HCT116 (cell line): ENCODE data around the gene SRGAP1. TPM values are rescaled to one million over a fixed set of nuclear protein-coding genes. Genes with fewer than 3 reads are reported as not detected.

ENCODE experiments used
- ATAC-seq: fragments of 200-7000 bp; cut with Tn5 transposase; 2 replicates; pipeline ENCODE4 v1.9.1; 2020; ENCODE audit warnings: mild to moderate bottlenecking, moderate library complexity
- BruUV-seq: library from RNA; stranded (reverse); fragments of 400-500 nt; replicated peaks from 2 replicates; lab custom pipeline; 2021; lab: Mats Ljungman, UMichigan
- CTCF ChIA-PET: fragments of 300-600 bp; sonication (Branson Sonifier 250); formaldehyde crosslinking; loops from one replicate; lab custom pipeline; 2021; ENCODE audit warnings: antibody characterized with exemption; lab: Charles Lee
- POLR2A ChIA-PET: fragments of 300-600, 350-600 bp; sonication (Branson Sonifier 250); formaldehyde crosslinking; loops from one replicate; lab custom pipeline; 2021; ENCODE audit warnings: antibody characterized with exemption; lab: Charles Lee
- RAD21 ChIA-PET, 2 experiments: fragments of 300-600 bp; sonication (Branson Sonifier 250); formaldehyde crosslinking; loops; one replicate each; lab custom pipeline; 2023; ENCODE audit warnings: low total read pairs in 2 of 2; ENCODE audit not compliant: uncharacterized antibody in 2 of 2, unreplicated experiment in 2 of 2, low non-redundant PET in 1 of 2; lab: Charles Lee
- DNase-seq: peaks from one replicate; pipeline ENCODE4 v3.0.0-alpha.2; 2010; ENCODE audit warnings: low read depth, low spot score
- H2AFZ ChIP-seq: fragments of 200-600 bp; shearing (Covaris generic), sonication (generic); 2 replicates; pipeline ENCODE4 v1.6.1; 2017; ENCODE audit warnings: low read depth, mixed run types, mixed read lengths, antibody characterized with exemption, low read length; ENCODE audit not compliant: poor library complexity, severe bottlenecking
- H3K27ac ChIP-seq: 2 replicates; pipeline ENCODE4 v1.5.1; 2012; ENCODE audit warnings: low read depth, low read length
- H3K27me3 ChIP-seq: fragments of 200-600 bp; sonication (generic); 2 replicates; pipeline ENCODE4 v1.6.1; 2016; ENCODE audit warnings: mixed run types, low read length, mixed read lengths; ENCODE audit not compliant: insufficient read depth
- H3K36me3 ChIP-seq, 2 experiments: fragments of 200-500 bp in 1 of 2; fragments of 200-600 bp in 1 of 2; sonication (Bioruptor generic) in 1 of 2; sonication (generic) in 1 of 2; 2 replicates each; pipeline versions ENCODE4 v1.5.1 to v1.6.1; 2014 to 2016; ENCODE audit warnings: low read length in 2 of 2, inconsistent platforms in 1 of 2, mixed read lengths in 1 of 2, mixed run types in 1 of 2; ENCODE audit not compliant: insufficient read depth in 2 of 2, control insufficient read depth in 1 of 2
- H3K4me1 ChIP-seq, 2 experiments: fragments of 200-600 bp in 1 of 2; sonication (generic) in 1 of 2; 2 replicates each; pipeline versions ENCODE4 v1.5.1 to v1.6.1; 2012 to 2017; ENCODE audit warnings: low read length in 2 of 2, inconsistent platforms in 1 of 2, mild to moderate bottlenecking in 1 of 2, mixed read lengths in 1 of 2, mixed run types in 1 of 2, moderate library complexity in 1 of 2; ENCODE audit not compliant: insufficient read depth in 2 of 2, control insufficient read depth in 1 of 2
- H3K4me2 ChIP-seq: fragments of 200-600 bp; sonication (generic); 2 replicates; pipeline ENCODE4 v1.6.1; 2017; ENCODE audit warnings: mixed run types, low read length, mixed read lengths
- H3K4me3 ChIP-seq, 2 experiments: fragments of 200-600 bp in 1 of 2; sonication (generic) in 1 of 2; replicated peaks in 1 of 2; 2 replicates each; pipeline ENCODE4 v1.5.1; 2011 to 2016; ENCODE audit warnings: low read length in 2 of 2, control low read depth in 1 of 2, low read depth in 1 of 2, mild to moderate bottlenecking in 1 of 2, mixed read lengths in 1 of 2, mixed run types in 1 of 2
- H3K79me2 ChIP-seq: fragments of 200-600 bp; sonication (generic); 2 replicates; pipeline ENCODE4 v1.6.1; 2017; ENCODE audit warnings: mild to moderate bottlenecking, mixed run types, low read length, moderate library complexity, mixed read lengths; ENCODE audit not compliant: insufficient read depth
- H3K9ac ChIP-seq: fragments of 200-600 bp; sonication (generic); 2 replicates; pipeline ENCODE4 v1.6.1; 2016; ENCODE audit warnings: low read length, mixed read lengths
- H3K9me2 ChIP-seq: fragments of 200-600 bp; sonication (generic), shearing (Covaris generic); 2 replicates; pipeline ENCODE4 v1.6.1; 2017; ENCODE audit warnings: mixed run types, mild to moderate bottlenecking, moderate library complexity; ENCODE audit not compliant: insufficient read depth
- H3K9me3 ChIP-seq, 2 experiments: fragments of 200-500 bp in 1 of 2; fragments of 200-600 bp in 1 of 2; sonication (Bioruptor generic) in 1 of 2; sonication (generic) in 1 of 2; 2 replicates each; pipeline ENCODE4 v1.6.1; 2014 to 2017; ENCODE audit warnings: low read length in 2 of 2, mixed read lengths in 2 of 2, inconsistent platforms in 1 of 2, low read depth in 1 of 2, mild to moderate bottlenecking in 1 of 2, mixed run types in 1 of 2, moderate library complexity in 1 of 2; ENCODE audit not compliant: control insufficient read depth in 1 of 2, insufficient read depth in 1 of 2
- H4K20me1 ChIP-seq: fragments of 200-600 bp; sonication (generic), shearing (Covaris generic); 2 replicates; pipeline ENCODE4 v1.6.1; 2017; ENCODE audit warnings: mixed run types, mild to moderate bottlenecking, moderate library complexity; ENCODE audit not compliant: insufficient read depth
- ATF3 ChIP-seq: IDR thresholded peaks from 2 replicates; pipeline ENCODE4 v1.6.1; 2012
- CEBPB ChIP-seq: IDR thresholded peaks from 2 replicates; pipeline ENCODE4 v1.6.1; 2012; ENCODE audit warnings: low read depth
- CTCF ChIP-seq, 3 experiments: fragments of 200-600 bp in 1 of 3; sonication (generic) in 1 of 3; IDR thresholded peaks in 2 of 3; conservative IDR thresholded peaks in 1 of 3; 2 replicates each; pipeline ENCODE4 v1.5.1; 2012 to 2017; ENCODE audit warnings: low read depth in 2 of 3, low read length in 2 of 3, antibody characterized with exemption in 1 of 3, borderline replicate concordance in 1 of 3, control low read depth in 1 of 3, mild to moderate bottlenecking in 1 of 3, mixed read lengths in 1 of 3, mixed run types in 1 of 3, moderate library complexity in 1 of 3; ENCODE audit not compliant: insufficient read depth in 1 of 3
- EZH2 ChIP-seq: fragments of 200-600 bp; sonication (generic); IDR thresholded peaks from 2 replicates; pipeline ENCODE4 v1.6.1; 2017; ENCODE audit warnings: antibody characterized with exemption, mixed run types
- EZH2phosphoT487 ChIP-seq: fragments of 200-600 bp; IDR thresholded peaks from 2 replicates; pipeline ENCODE4 v1.6.1; 2018; ENCODE audit warnings: antibody characterized with exemption, borderline replicate concordance
- FOSL1 ChIP-seq: IDR thresholded peaks from 2 replicates; pipeline ENCODE4 v1.6.1; 2012; ENCODE audit warnings: low read depth
- JUND ChIP-seq: IDR thresholded peaks from 2 replicates; pipeline ENCODE4 v1.6.1; 2012
- MAX ChIP-seq: IDR thresholded peaks from 2 replicates; pipeline ENCODE4 v1.6.1; 2012
- POLR2A ChIP-seq: IDR thresholded peaks from 2 replicates; pipeline ENCODE4 v1.7.0; 2011; ENCODE audit warnings: borderline replicate concordance; ENCODE audit not compliant: insufficient read depth, insufficient read length; ENCODE audit errors: extremely low read depth
- POLR2AphosphoS5 ChIP-seq: IDR thresholded peaks from 2 replicates; pipeline ENCODE4 v1.6.1; 2011; ENCODE audit warnings: mild to moderate bottlenecking, low read depth, low read length, moderate library complexity
- SIN3A ChIP-seq: IDR thresholded peaks from 2 replicates; pipeline ENCODE4 v1.6.1; 2012; ENCODE audit warnings: low read depth
- SRF ChIP-seq: IDR thresholded peaks from 2 replicates; pipeline ENCODE4 v1.6.1; 2012; ENCODE audit warnings: low read depth
- TCF7L2 ChIP-seq: IDR thresholded peaks from 2 replicates; pipeline ENCODE4 v1.7.0; 2011; ENCODE audit warnings: borderline replicate concordance, inconsistent platforms; ENCODE audit not compliant: insufficient read depth, insufficient read length; ENCODE audit errors: extremely low read depth
- ZFX ChIP-seq: fragments of 450-650 bp; IDR thresholded peaks from 2 replicates; pipeline ENCODE4 v1.6.1; 2017
- intact Hi-C: fragments of 100-400 bp; cut with micrococcal nuclease; formaldehyde crosslinking; loops from 2 replicates; pipeline ENCODE4 v1.10.0; 2022
- total RNA-seq: library from RNA; stranded (reverse); gene quantifications from one replicate; pipeline ENCODE4 v1.2.1, GENCODE V29; 2021; ENCODE audit not compliant: unreplicated experiment
- TF ChIP-seq, protein P1 (sequence below): IDR thresholded peaks from 2 replicates; pipeline ENCODE4 v1.6.1; 2011; ENCODE audit warnings: mild to moderate bottlenecking, low read length, moderate library complexity; ENCODE audit not compliant: insufficient replicate concordance; ENCODE audit errors: extremely low read depth

The SRGAP1 gene
- total RNA-seq, 1 experiment from 2014 or later: 16.6 TPM

DNA sequence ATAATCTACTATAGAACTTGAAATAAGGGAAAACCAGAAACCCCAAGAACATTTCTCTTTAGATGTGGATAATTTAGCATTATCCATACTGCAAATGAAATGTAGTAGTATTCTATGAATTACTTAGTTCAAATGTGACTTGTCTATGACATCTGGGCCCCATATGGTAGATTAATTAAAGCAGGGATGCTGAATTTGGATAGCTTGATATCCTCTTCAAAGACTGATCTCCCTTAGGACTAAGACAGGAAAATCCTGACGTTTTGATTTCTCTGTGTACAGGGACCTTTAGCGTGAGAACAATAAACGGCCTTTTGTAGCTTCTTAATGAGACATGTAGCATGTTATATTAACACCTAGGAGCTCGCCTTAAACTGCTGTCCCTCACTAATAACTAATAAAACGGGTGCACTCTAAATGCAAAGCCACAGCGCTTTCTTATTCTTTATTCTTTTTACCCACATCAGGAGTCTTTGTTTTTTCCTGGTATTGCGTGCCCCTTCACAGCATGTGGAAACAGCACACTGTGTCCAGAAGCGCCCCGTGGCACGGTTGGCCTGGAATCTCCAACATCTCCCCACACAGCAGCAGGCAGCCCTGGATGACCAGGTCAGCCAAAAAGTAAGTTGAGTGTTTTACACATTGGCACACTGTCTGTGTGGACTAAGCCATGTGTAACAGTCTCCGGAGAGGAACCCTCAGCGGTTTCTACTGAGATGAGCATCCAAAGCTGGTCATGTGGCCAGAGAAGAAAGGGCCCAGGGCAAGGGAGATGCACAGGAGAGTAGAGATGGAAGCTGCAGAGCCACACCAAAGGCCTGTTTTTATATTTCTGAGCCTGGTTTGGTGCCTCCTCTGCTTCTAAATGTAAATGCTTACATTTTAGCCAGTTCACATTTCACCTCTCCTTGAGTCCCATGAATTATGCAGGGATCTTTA is 93.1 kb downstream of the SRGAP1 start (continued):
- TF ChIP-seq, protein P1, sequence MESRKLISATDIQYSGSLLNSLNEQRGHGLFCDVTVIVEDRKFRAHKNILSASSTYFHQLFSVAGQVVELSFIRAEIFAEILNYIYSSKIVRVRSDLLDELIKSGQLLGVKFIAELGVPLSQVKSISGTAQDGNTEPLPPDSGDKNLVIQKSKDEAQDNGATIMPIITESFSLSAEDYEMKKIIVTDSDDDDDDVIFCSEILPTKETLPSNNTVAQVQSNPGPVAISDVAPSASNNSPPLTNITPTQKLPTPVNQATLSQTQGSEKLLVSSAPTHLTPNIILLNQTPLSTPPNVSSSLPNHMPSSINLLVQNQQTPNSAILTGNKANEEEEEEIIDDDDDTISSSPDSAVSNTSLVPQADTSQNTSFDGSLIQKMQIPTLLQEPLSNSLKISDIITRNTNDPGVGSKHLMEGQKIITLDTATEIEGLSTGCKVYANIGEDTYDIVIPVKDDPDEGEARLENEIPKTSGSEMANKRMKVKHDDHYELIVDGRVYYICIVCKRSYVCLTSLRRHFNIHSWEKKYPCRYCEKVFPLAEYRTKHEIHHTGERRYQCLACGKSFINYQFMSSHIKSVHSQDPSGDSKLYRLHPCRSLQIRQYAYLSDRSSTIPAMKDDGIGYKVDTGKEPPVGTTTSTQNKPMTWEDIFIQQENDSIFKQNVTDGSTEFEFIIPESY: no peak
- TF ChIP-seq ATF3: no peak
- TF ChIP-seq MAX: no peak
- no peak for TF ChIP-seq EZH2phosphoT487
- TF ChIP-seq POLR2A: no peak
- no peak for TF ChIP-seq SIN3A
- no peak for TF ChIP-seq CEBPB
- TF ChIP-seq JUND: no peak
- no peak for TF ChIP-seq SRF
- TF ChIP-seq EZH2: no peak
- TF ChIP-seq, all 23 proteins: peak for 0

DNA sequence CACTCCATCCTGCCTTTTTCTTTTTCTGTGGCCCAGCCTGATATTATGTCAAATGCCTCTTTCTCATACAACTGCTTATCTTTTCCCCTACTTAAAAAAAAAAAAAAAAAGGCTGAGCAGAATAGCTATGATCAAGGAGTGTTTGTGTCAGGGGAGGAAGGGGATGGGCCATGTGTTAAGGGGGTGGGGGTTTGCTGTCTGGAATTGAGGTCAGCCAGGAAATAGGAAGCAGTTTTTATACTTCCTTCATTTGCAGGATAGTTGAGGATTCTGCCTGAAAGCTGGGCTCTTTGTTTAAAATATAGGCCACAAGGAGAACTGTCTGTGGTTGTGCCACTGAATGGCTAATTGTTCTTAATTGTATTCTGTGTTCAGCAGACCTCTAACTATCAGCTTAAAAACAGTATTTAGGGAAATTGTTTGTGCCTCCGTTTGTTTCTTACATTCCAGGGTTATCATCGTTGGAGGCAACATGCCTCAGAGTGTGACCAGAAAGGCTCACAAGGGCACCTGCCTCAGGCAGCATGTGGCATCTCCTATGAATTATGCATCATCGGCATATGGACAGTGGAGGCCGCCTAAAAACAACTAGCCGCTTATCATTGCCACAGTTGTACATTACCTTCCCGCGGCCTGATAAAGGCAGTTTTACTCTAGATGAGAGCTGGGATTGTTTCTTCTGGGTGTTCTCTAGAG is 96.0 kb downstream of the SRGAP1 start:
- no peaks in the 10 kb centered on the region; the same call in 1 of the 2 replicates for H3K9me2 ChIP-seq
- no peak overlapping the region for H3K4me2 ChIP-seq
- intact Hi-C loops: no loop called here
- no peaks in the 10 kb centered on the region for H3K9me3 ChIP-seq
- H3K27ac ChIP-seq: no peak overlapping the region
- no peak overlapping the region for H2AFZ ChIP-seq
- no peak overlapping the region for H3K9ac ChIP-seq
- H3K36me3 ChIP-seq: no peaks in the 10 kb centered on the region
- ATAC-seq (no peak), DNase-seq (no peak)
- ChIA-PET RAD21 (no interaction called here), POLR2A (no interaction called here), CTCF (no interaction called here)
- H3K79me2 ChIP-seq: peaks cover 35% of the 10 kb centered on the region
- no peaks in the 10 kb centered on the region for H4K20me1 ChIP-seq
- H3K4me3 ChIP-seq: no peak overlapping the region
- BruUV-seq: no TSS peak
- no peaks in the 10 kb centered on the region for H3K27me3 ChIP-seq
- peaks cover 0 to 2% of the 10 kb centered on the region in 2 experiments; a peak in 1 of 4 replicates for H3K4me1 ChIP-seq
- no peak for TF ChIP-seq EZH2phosphoT487
- TF ChIP-seq ZFX: no peak
- TF ChIP-seq FOSL1: no peak
- TF ChIP-seq EZH2: no peak
- TF ChIP-seq POLR2AphosphoS5: no peak
- TF ChIP-seq CTCF (IDR thresholded peaks at IDR 0.05 in 2 of 3, conservative IDR thresholded peaks at IDR 0.05 in 1 of 3; ENCODE audit: borderline replicate concordance in 1 of 3, insufficient read depth in 1 of 3, low read depth in 2 of 3, low read length in 2 of 3): no peak
- TF ChIP-seq POLR2A: no peak
- no peak for TF ChIP-seq TCF7L2
